Gastroesophageal sphincter (tissue), 4 donors: ENCODE data around the gene FYN. TPM values are rescaled to one million over a fixed set of nuclear protein-coding genes. Genes with fewer than 3 reads are reported as not detected.

Experiments used
- ATAC-seq: fragments of 150-250 bp; one replicate; pipeline ENCODE4 v1.9.1; 2016; ENCODE audit warnings: mild to moderate bottlenecking, moderate library complexity
- H3K27ac ChIP-seq, 4 donors: fragments of 200-600 bp; sonication (generic) in 3 of 4; 1 replicate in 3 of 4; 2 replicates in 1 of 4; pipeline ENCODE4 v1.5.1; 2016 to 2019
- H3K27me3 ChIP-seq: fragments of 200-600 bp; sonication (generic); one replicate; pipeline ENCODE4 v1.5.1; 2019
- H3K36me3 ChIP-seq, 2 donors: fragments of 200-600 bp; sonication (generic); one replicate each; pipeline ENCODE4 v1.5.1; 2019; ENCODE audit warnings: control low read depth in 1 of 2
- H3K4me1 ChIP-seq, 3 donors: fragments of 200-600 bp; sonication (generic); 1 replicate in 2 of 3; 2 replicates in 1 of 3; pipeline ENCODE4 v1.5.1; 2016 to 2019; ENCODE audit warnings: control low read depth in 2 of 3
- H3K4me3 ChIP-seq, 2 donors: fragments of 200-600 bp; sonication (generic); one replicate each; pipeline ENCODE4 v1.5.1; 2019; ENCODE audit warnings: mild to moderate bottlenecking in 1 of 2, moderate library complexity in 1 of 2
- H3K9me3 ChIP-seq, 3 donors: fragments of 200-600 bp; sonication (generic); one replicate each; pipeline ENCODE4 v1.5.1; 2017 to 2019; ENCODE audit warnings: control low read depth in 2 of 3
- EP300 ChIP-seq: sonication (generic); formaldehyde crosslinking; IDR thresholded peaks from one replicate; pipeline ENCODE4 v1.6.1; 2017; ENCODE audit warnings: antibody characterized with exemption, mild to moderate bottlenecking
- POLR2A ChIP-seq, 2 donors: fragments of 450-650 bp; IDR thresholded peaks; one replicate each; pipeline ENCODE4 v1.6.1; 2017; ENCODE audit warnings: antibody characterized with exemption in 2 of 2, mild to moderate bottlenecking in 2 of 2, moderate library complexity in 1 of 2
- POLR2AphosphoS5 ChIP-seq: sonication (generic); formaldehyde crosslinking; IDR thresholded peaks from one replicate; pipeline ENCODE4 v1.6.1; 2017; ENCODE audit warnings: antibody characterized with exemption
- WGBS, 2 donors: methylation state at CpG; one replicate each; pipeline ENCODE4 v1.1.5; 2018; ENCODE audit warnings: low coverage in 1 of 2; 5-methylcytosine and 5-hydroxymethylcytosine counted together
- total RNA-seq, 4 donors: library from RNA; depleted of rRNA; stranded (reverse); fragments of >200 nt; gene quantifications; one replicate each; pipeline ENCODE4 v1.1.0, GENCODE V29; 2016
- TF ChIP-seq, protein P1 (sequence below), 4 experiments: fragments of 200-600 bp in 2 of 4; fragments of 450-650 bp in 2 of 4; sonication (generic) in 1 of 4; IDR thresholded peaks; one replicate each; pipeline ENCODE4 v1.5.1; 2017 to 2019; ENCODE audit warnings: antibody characterized with exemption in 4 of 4, mild to moderate bottlenecking in 2 of 4, moderate library complexity in 2 of 4

The FYN gene
- total RNA-seq, 4 donors from 2014 or later: 58.6 to 101 (median 69.9) TPM

DNA sequence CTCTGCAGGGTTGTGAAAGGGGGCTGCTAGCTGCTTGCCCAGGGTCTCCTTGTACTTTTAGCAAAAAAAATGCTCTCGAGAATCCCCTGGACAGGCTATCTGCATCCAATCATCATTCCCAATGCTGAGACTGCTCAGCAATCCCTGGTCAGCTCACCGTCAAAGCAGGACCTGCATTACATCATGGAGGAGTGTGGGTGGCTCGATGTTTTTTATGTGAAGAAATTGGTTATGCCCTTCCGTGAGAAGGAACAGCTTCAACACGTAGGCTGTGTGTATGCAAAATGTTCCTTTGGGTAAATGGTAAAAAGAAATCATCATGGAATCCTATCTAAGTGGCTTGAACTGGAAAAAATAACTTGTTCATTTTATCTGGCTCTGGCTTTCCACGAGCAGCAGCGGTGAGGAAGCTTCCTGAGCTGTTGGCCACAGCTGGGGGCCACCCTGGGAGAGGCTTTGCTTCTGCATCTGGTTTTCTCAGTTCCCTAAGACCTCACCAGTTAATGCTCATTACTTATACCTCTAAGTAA, 111.4 kb downstream of the FYN start:
- ATAC-seq: no peak
- no peak for TF ChIP-seq POLR2AphosphoS5
- H3K4me1 ChIP-seq: peaks cover 0 to 62% (median 29%) of the 10 kb centered on the region in 3 donors
- 53 to 67% methylated on average over 3 to 7 of the region's 7 CpGs for WGBS, 2 donors
- peak overlapping the region in 1 of 4 donors; percentile 76 for H3K27ac ChIP-seq
- no peaks in the 10 kb centered on the region for H3K9me3 ChIP-seq
- no peak overlapping the region for H3K4me3 ChIP-seq
- H3K27me3 ChIP-seq: no peaks in the 10 kb centered on the region
- H3K36me3 ChIP-seq: no peaks in the 10 kb centered on the region

DNA sequence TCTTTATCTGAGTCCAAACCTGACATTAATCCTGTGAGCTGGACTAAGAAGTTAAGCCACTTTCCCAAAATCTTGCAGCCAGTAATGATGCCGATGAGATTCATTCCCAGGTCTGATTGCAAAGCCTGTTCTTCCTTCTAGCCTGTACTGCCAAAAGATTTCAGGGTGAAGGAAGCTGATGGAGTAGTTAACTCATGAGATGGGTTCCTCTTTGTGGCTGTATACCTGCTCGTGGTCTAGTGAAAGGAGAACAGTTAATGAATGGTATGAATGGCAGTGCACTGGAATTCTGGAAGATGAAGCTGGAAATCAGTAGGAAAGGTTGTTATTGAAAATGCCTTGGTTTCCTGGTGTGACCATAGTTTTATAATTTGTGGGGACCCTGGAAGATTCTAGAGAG, 112.0 kb downstream of the FYN start:
- no peaks in the 10 kb centered on the region for H3K36me3 ChIP-seq
- no peak for TF ChIP-seq POLR2AphosphoS5
- TF ChIP-seq POLR2A (IDR thresholded peaks at IDR 0.05): no peak
- TF ChIP-seq, protein P1, sequence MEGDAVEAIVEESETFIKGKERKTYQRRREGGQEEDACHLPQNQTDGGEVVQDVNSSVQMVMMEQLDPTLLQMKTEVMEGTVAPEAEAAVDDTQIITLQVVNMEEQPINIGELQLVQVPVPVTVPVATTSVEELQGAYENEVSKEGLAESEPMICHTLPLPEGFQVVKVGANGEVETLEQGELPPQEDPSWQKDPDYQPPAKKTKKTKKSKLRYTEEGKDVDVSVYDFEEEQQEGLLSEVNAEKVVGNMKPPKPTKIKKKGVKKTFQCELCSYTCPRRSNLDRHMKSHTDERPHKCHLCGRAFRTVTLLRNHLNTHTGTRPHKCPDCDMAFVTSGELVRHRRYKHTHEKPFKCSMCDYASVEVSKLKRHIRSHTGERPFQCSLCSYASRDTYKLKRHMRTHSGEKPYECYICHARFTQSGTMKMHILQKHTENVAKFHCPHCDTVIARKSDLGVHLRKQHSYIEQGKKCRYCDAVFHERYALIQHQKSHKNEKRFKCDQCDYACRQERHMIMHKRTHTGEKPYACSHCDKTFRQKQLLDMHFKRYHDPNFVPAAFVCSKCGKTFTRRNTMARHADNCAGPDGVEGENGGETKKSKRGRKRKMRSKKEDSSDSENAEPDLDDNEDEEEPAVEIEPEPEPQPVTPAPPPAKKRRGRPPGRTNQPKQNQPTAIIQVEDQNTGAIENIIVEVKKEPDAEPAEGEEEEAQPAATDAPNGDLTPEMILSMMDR (IDR thresholded peaks at IDR 0.05): no peak
- TF ChIP-seq EP300: no peak
- ATAC-seq: no peak
- no peak overlapping the region for H3K4me3 ChIP-seq
- no peaks in the 10 kb centered on the region for H3K9me3 ChIP-seq
- peaks cover 0 to 59% (median 29%) of the 10 kb centered on the region in 3 donors for H3K4me1 ChIP-seq
- no peaks in the 10 kb centered on the region for H3K27me3 ChIP-seq
- H3K27ac ChIP-seq: peak overlapping the region in 1 of 4 donors; percentile 76
- 71 to 83% methylated on average over 2 of the region's 2 CpGs for WGBS, 2 donors

DNA sequence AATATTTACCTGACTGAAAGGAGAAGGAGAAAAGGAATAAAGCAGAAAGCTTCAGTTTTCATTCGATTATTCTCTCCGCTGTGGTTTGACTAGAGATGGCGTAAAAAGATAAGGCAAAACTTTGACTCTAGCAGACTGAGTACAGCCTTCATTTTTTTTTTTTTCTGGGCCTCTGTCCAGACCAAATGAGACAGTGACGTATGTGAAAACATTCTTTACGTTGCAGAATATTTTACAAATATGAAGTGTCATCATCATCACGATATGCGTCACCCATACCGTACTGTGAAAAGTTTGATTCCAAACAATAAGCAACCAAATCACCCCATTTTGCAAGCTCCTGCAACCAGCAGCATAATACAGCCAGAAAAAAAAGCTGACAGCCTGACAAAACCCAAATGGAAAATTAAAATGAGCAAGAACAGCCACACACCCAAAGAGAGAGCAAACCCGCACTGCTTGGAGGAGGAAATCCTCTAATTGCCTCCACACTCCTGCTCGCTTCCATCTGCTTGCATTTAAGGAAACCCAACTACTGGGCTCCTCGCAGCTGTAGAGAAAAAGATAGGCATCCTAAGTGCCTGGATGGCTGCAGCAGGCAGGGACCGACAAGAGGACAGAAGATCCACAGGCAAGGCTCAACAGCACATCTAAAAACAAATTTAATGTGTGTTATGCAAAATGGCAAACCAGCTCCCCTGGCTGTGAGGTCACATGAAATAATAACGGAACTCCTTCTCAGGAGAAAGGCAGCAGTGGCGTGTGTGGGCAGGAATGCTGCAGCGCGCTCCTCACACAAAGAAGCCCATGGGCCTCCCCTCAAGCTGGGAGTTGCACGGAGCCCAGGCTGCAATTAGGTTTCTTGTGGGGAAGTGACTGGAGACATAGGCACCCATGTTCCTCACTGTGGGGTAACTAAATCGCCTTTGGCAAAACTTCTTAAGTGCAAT, 113.1 kb downstream of the FYN start:
- ATAC-seq: peak; percentile 55
- Histone ChIP-seq H3K27ac (peak overlapping the region in 3 of 4 donors; percentile 48 to 76 (median 59)), H3K27me3 (no peaks in the 10 kb centered on the region), H3K9me3 (no peaks in the 10 kb centered on the region), H3K4me1 (peaks cover 0 to 57% (median 29%) of the 10 kb centered on the region in 3 donors), H3K36me3 (no peaks in the 10 kb centered on the region), H3K4me3 (peak overlapping the region; percentile 6 to 19)
- TF ChIP-seq, protein P1 (IDR thresholded peaks at IDR 0.05): no peak
- TF ChIP-seq EP300 (no peak), POLR2AphosphoS5 (no peak), POLR2A (IDR thresholded peaks at IDR 0.05) (no peak)
- 20 to 31% methylated on average over 14 to 17 of the region's 18 CpGs for WGBS, 2 donors

DNA sequence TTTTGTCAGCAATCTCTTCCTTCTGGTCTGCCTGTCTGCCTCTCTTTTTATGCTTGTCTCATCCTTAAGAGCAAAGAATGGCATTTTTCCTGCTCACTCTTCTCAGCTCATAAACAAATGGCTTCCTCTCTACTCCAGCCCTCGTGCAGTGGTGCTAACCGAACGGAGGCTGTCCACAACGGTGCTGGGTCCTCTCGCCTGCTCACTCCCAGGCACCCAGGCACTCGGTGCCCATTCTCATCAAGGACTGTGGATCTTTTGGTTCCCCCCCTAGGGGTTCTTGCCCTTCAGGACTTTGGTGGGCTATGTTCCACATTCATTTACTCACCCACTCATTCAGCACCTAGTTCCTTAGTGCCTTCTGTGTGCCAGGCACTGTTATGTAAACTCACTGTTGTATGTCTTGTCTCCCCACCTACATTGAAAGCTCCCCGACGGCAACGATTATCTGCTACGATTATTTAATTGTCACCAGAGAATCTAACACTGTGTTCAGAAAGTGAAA, 113.9 kb downstream of the FYN start:
- Histone ChIP-seq H3K27me3 (no peaks in the 10 kb centered on the region), H3K36me3 (no peaks in the 10 kb centered on the region), H3K4me1 (peaks cover 0 to 57% (median 29%) of the 10 kb centered on the region in 3 donors), H3K9me3 (no peaks in the 10 kb centered on the region), H3K27ac (peak overlapping the region in 3 of 4 donors; percentile 48 to 76 (median 59)), H3K4me3 (peak overlapping the region; percentile 6 to 19)
- TF ChIP-seq EP300 (no peak), POLR2A (IDR thresholded peaks at IDR 0.05) (no peak), POLR2AphosphoS5 (no peak)
- TF ChIP-seq, protein P1 (IDR thresholded peaks at IDR 0.05): no peak
- ATAC-seq: no peak
- 0 to 20% methylated on average over 1 to 10 of the region's 10 CpGs for WGBS, 2 donors

DNA sequence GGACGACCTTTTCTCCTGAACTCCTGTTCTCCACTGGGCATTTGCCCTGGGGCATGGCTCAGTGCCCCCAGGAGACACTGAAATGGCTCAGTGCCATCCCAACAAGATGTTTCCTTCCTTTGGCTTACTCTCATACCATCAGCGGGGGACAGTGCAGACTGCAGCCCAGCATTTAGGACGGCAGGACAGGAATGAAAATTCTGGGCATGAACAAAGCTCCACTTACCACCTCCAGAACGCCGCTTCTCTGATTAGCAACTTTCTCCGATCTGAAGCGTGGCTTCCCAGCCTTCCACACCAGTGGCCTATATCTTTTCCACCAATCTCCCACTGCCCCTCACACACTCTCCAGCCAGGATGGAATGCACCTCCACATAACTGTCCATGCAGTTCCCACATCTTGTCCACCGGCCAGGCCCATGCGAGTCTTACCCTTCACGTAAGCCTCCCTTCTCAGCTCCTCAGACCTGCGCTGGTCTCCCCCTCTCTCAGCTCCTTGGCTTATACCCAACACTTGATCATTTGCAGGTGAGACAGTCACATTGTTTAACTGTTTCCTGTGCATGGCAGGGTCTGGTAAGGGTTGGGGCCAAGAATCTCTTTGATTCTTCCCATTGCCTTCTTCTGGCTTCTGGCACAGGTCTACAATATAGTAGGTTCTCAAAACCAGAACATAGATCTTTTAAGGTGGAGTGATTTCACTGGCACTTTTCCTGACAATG, 114.5 kb downstream of the FYN start:
- ATAC-seq: no peak
- no peaks in the 10 kb centered on the region for H3K9me3 ChIP-seq
- H3K4me3 ChIP-seq: peak overlapping the region in 1 of 2 donors; percentile 19

More for the DNA sequence above, 114.5 kb downstream of the FYN start:
- Histone ChIP-seq H3K27me3 (no peaks in the 10 kb centered on the region), H3K4me1 (peaks cover 0 to 55% (median 29%) of the 10 kb centered on the region in 3 donors), H3K36me3 (no peaks in the 10 kb centered on the region), H3K27ac (peak overlapping the region in 3 of 4 donors; percentile 59 to 76 (median 61))
- 86 to 88% methylated on average over 3 to 11 of the region's 11 CpGs for WGBS, 2 donors
- TF ChIP-seq POLR2A (IDR thresholded peaks at IDR 0.05) (no peak), EP300 (no peak), POLR2AphosphoS5 (no peak)
- TF ChIP-seq, protein P1 (IDR thresholded peaks at IDR 0.05): no peak
